Measurements from ENCODE around the gene CYB5RL.

- no peak for TF ChIP-seq CTCF (IDR thresholded peaks at IDR 0.05)
- no peak for TF ChIP-seq POLR2A (IDR thresholded peaks at IDR 0.05)
Measured at GRCh38 chr1:54177726-54178125, 22.1 kb downstream of the CYB5RL start.
